ENCODE measurements around the gene OR52N4. TPM values are rescaled to one million over a fixed set of nuclear protein-coding genes. Genes with fewer than 3 reads are reported as not detected.

Gene OR52N4
- total and polyA plus RNA-seq, 2 experiments from 2014 or later = 0.43 TPM; not detected in 1

DNA sequence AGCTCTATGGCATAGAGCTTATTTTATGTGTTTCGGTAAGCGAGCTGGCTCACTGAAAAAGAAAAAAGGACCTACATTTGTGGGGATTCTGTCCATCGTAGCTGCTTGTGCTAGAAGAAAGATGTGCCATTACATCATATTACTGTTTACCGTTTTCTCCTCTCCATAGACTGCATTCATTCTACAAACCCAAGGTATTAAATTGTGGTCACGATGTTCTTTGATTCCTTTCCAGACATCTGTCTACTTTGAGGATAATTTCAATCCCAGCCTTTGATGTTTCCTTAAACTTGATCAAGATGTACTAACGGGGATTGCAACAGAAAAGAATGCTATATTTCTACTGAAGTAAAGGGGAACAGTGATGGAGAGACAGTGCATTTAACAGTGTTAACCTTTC is 42.5 kb downstream of the OR52N4 start:
- Histone ChIP-seq H3K9me3 (ENCODE audit: low read depth) (no peaks in the 10 kb centered on the region), H3K9me2 (ENCODE audit: insufficient read depth) (peaks cover 5% of the 10 kb centered on the region; the same call in 1 of the 2 replicates)

DNA sequence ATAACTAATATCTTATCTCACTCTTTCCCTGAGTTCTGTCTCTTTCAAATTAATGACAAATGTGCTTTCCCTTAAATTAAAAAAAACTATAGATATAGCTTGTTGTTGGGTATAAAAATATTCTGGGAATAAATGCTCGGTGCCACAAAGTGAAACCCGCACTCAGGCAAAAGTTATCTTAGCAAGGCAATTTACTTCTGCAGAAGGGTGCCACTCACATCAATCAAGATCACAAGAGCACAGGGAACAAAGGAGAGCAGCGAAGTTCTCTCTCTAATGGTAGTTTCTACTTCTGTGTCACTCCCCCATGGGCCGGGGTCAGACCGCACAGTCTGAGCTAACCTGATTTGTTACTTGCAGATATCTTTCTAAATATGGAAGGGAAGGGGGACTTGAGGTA is 49.9 kb downstream of the OR52N4 start:
- Histone ChIP-seq H3K9me2 (ENCODE audit: insufficient read depth) (no peaks in the 10 kb centered on the region), H3K4me2 (ENCODE audit: unreplicated experiment) (no peak overlapping the region), H3K9me3 (ENCODE audit: low read depth) (no peaks in the 10 kb centered on the region), H3F3A (ENCODE audit: insufficient read depth) (no peaks in the 10 kb centered on the region), H3K79me2 (ENCODE audit: insufficient read depth) (no peaks in the 10 kb centered on the region), H2AFZ (no peak overlapping the region), H3K4me3 (no peak overlapping the region), H4K20me1 (ENCODE audit: insufficient read depth) (no peaks in the 10 kb centered on the region), H3K9ac (no peak overlapping the region), H3K4me1 (ENCODE audit: insufficient read depth) (no peaks in the 10 kb centered on the region), H3K27me3 (replicated peaks; ENCODE audit: insufficient read depth) (0 out of 2 replicates have a peak, but pooled peaks cover 5% of the 10 kb centered on the region), H3K27ac (no peak overlapping the region), H3K36me3 (ENCODE audit: low read depth) (no peaks in the 10 kb centered on the region)
- in situ Hi-C loops (cut with MboI) = loop anchor here (10.0 kb wide), 1 partner anchor 319 kb away; the partner anchor contains the start of gene OR52D1
- no peak for DNase-seq
- no peak for TF ChIP-seq EZH2phosphoT487 (IDR thresholded peaks at IDR 0.05; ENCODE audit: insufficient read depth, low read depth)
- no peak for TF ChIP-seq EZH2 (IDR thresholded peaks at IDR 0.05; ENCODE audit: insufficient read depth, poor library complexity, severe bottlenecking)
- 71 to 74% methylated on average over 5 of the region's 5 CpGs for WGBS, 2 experiments (ENCODE audit: low coverage in 1 of 2, low lambda C conversion rate in 2 of 2, missing lambda C conversion rate in 2 of 2)

More for the DNA sequence above, 42.5 kb downstream of the OR52N4 start:
- Histone ChIP-seq H3K4me2 (ENCODE audit: unreplicated experiment) (no peak overlapping the region), H3K4me3 (no peak overlapping the region), H3K27ac (no peak overlapping the region), H3K79me2 (ENCODE audit: insufficient read depth) (no peaks in the 10 kb centered on the region), H2AFZ (no peak overlapping the region), H3F3A (ENCODE audit: insufficient read depth) (no peaks in the 10 kb centered on the region), H4K20me1 (ENCODE audit: insufficient read depth) (no peaks in the 10 kb centered on the region), H3K36me3 (ENCODE audit: low read depth) (no peaks in the 10 kb centered on the region), H3K4me1 (ENCODE audit: insufficient read depth) (no peaks in the 10 kb centered on the region), H3K9ac (no peak overlapping the region), H3K27me3 (replicated peaks; ENCODE audit: insufficient read depth) (no peaks in the 10 kb centered on the region)
- WGBS, 2 experiments (ENCODE audit: low coverage in 1 of 2, low lambda C conversion rate in 2 of 2, missing lambda C conversion rate in 2 of 2) = 6 to 10% methylated on average over 6 of the region's 6 CpGs
- TF ChIP-seq EZH2phosphoT487 (IDR thresholded peaks at IDR 0.05; ENCODE audit: insufficient read depth, low read depth) (no peak), EZH2 (IDR thresholded peaks at IDR 0.05; ENCODE audit: insufficient read depth, poor library complexity, severe bottlenecking) (no peak)
- in situ Hi-C loops (cut with MboI) = no loop called here
- DNase-seq = no peak

Other genes starting within 250 kb of the OR52N4 start
- not detected in 2 replicates for gene UBQLN3, start 244.3 kb upstream of the OR52N4 start, total RNA-seq (2014; rRNA removed; shearing (Covaris generic))
- not detected in 2 replicates for gene UBQLN3, start 244.3 kb upstream of the OR52N4 start, polyA plus RNA-seq (2016; fragmentation: Nextera tagmentation; extraction: Ambion mirVana)
- 0.32 TPM in 1 of 2 replicates, not detected in the other for gene UBQLNL, start 237.5 kb upstream of the OR52N4 start, total RNA-seq (2014; rRNA removed; shearing (Covaris generic))
- gene UBQLNL, start 237.5 kb upstream of the OR52N4 start, polyA plus RNA-seq (2016; fragmentation: Nextera tagmentation; extraction: Ambion mirVana) = 0.20 TPM in 1 of 2 replicates, not detected in the other
- not detected in 2 replicates for gene OR52H1, start 205.7 kb upstream of the OR52N4 start, total RNA-seq (2014; rRNA removed; shearing (Covaris generic))
- gene OR52H1, start 205.7 kb upstream of the OR52N4 start, polyA plus RNA-seq (2016; fragmentation: Nextera tagmentation; extraction: Ambion mirVana) = not detected in 2 replicates
- not detected in 2 replicates for gene OR52B6, start 173.4 kb upstream of the OR52N4 start, total RNA-seq (2014; rRNA removed; shearing (Covaris generic))
- gene OR52B6, start 173.4 kb upstream of the OR52N4 start, polyA plus RNA-seq (2016; fragmentation: Nextera tagmentation; extraction: Ambion mirVana) = not detected in 2 replicates
- 2.3 and 3.6 TPM in 2 replicates for gene TRIM6, start 157.6 kb upstream of the OR52N4 start, total RNA-seq (2014; rRNA removed; shearing (Covaris generic))
- gene TRIM6, start 157.6 kb upstream of the OR52N4 start, polyA plus RNA-seq (2016; fragmentation: Nextera tagmentation; extraction: Ambion mirVana) = 1.9 and 2.2 TPM in 2 replicates
- 5.1 and 12.1 TPM in 2 replicates for gene TRIM34, start 129.2 kb upstream of the OR52N4 start, total RNA-seq (2014; rRNA removed; shearing (Covaris generic))
- 3.9 and 4.0 TPM in 2 replicates for gene TRIM34, start 129.2 kb upstream of the OR52N4 start, polyA plus RNA-seq (2016; fragmentation: Nextera tagmentation; extraction: Ambion mirVana)
- gene TRIM5, start 69.2 kb upstream of the OR52N4 start, total RNA-seq (2014; rRNA removed; shearing (Covaris generic)) = 10.7 and 11.9 TPM in 2 replicates
- 12.7 and 14.0 TPM in 2 replicates for gene TRIM5, start 69.2 kb upstream of the OR52N4 start, polyA plus RNA-seq (2016; fragmentation: Nextera tagmentation; extraction: Ambion mirVana)
- 58.4 and 114 TPM in 2 replicates for gene TRIM22, start 64.5 kb upstream of the OR52N4 start, total RNA-seq (2014; rRNA removed; shearing (Covaris generic))
- 50.2 and 51.1 TPM in 2 replicates for gene TRIM22, start 64.5 kb upstream of the OR52N4 start, polyA plus RNA-seq (2016; fragmentation: Nextera tagmentation; extraction: Ambion mirVana)
- not detected in 2 replicates for gene OR56B1, start 17.8 kb upstream of the OR52N4 start, total RNA-seq (2014; rRNA removed; shearing (Covaris generic))
- gene OR56B1, start 17.8 kb upstream of the OR52N4 start, polyA plus RNA-seq (2016; fragmentation: Nextera tagmentation; extraction: Ambion mirVana) = not detected in 2 replicates
- gene OR52N5, start 29.1 kb downstream of the OR52N4 start, total RNA-seq (2014; rRNA removed; shearing (Covaris generic)) = not detected in 2 replicates
- not detected in 2 replicates for gene OR52N5, start 29.1 kb downstream of the OR52N4 start, polyA plus RNA-seq (2016; fragmentation: Nextera tagmentation; extraction: Ambion mirVana)
- gene OR52N1, start 37.0 kb downstream of the OR52N4 start, total RNA-seq (2014; rRNA removed; shearing (Covaris generic)) = not detected in 2 replicates
- not detected in 2 replicates for gene OR52N1, start 37.0 kb downstream of the OR52N4 start, polyA plus RNA-seq (2016; fragmentation: Nextera tagmentation; extraction: Ambion mirVana)
- not detected in 2 replicates for gene OR52N2, start 54.7 kb downstream of the OR52N4 start, total RNA-seq (2014; rRNA removed; shearing (Covaris generic))
- gene OR52N2, start 54.7 kb downstream of the OR52N4 start, polyA plus RNA-seq (2016; fragmentation: Nextera tagmentation; extraction: Ambion mirVana) = not detected in 2 replicates
- not detected in 2 replicates for gene OR52E6, start 87.7 kb downstream of the OR52N4 start, total RNA-seq (2014; rRNA removed; shearing (Covaris generic))
- gene OR52E6, start 87.7 kb downstream of the OR52N4 start, polyA plus RNA-seq (2016; fragmentation: Nextera tagmentation; extraction: Ambion mirVana) = not detected in 2 replicates
- not detected in 2 replicates for gene OR52E8, start 103.4 kb downstream of the OR52N4 start, total RNA-seq (2014; rRNA removed; shearing (Covaris generic))
- not detected in 2 replicates for gene OR52E8, start 103.4 kb downstream of the OR52N4 start, polyA plus RNA-seq (2016; fragmentation: Nextera tagmentation; extraction: Ambion mirVana)
- not detected in 2 replicates for gene OR52E4, start 126.4 kb downstream of the OR52N4 start, total RNA-seq (2014; rRNA removed; shearing (Covaris generic))
- gene OR52E4, start 126.4 kb downstream of the OR52N4 start, polyA plus RNA-seq (2016; fragmentation: Nextera tagmentation; extraction: Ambion mirVana) = not detected in 2 replicates
- not detected in 2 replicates for gene OR52E5, start 139.0 kb downstream of the OR52N4 start, total RNA-seq (2014; rRNA removed; shearing (Covaris generic))
- not detected in 2 replicates for gene OR52E5, start 139.0 kb downstream of the OR52N4 start, polyA plus RNA-seq (2016; fragmentation: Nextera tagmentation; extraction: Ambion mirVana)
- not detected in 2 replicates for gene OR56A3, start 188.0 kb downstream of the OR52N4 start, total RNA-seq (2014; rRNA removed; shearing (Covaris generic))
- gene OR56A3, start 188.0 kb downstream of the OR52N4 start, polyA plus RNA-seq (2016; fragmentation: Nextera tagmentation; extraction: Ambion mirVana) = not detected in 2 replicates
- gene OR56A5, start 214.3 kb downstream of the OR52N4 start, total RNA-seq (2014; rRNA removed; shearing (Covaris generic)) = not detected in 2 replicates
- gene OR56A5, start 214.3 kb downstream of the OR52N4 start, polyA plus RNA-seq (2016; fragmentation: Nextera tagmentation; extraction: Ambion mirVana) = not detected in 2 replicates
- not detected in 2 replicates for gene OR52L1, start 232.7 kb downstream of the OR52N4 start, total RNA-seq (2014; rRNA removed; shearing (Covaris generic))
- not detected in 2 replicates for gene OR52L1, start 232.7 kb downstream of the OR52N4 start, polyA plus RNA-seq (2016; fragmentation: Nextera tagmentation; extraction: Ambion mirVana)

All from GM23248 (cell line).